Stimulated activated naive CD4-positive, alpha-beta T cell treated with Interleukin-2 at 50 U/mL for 16 hours (primary cell): ENCODE results near the gene KLHDC9.
"Not testable (repeated sequence)": the region's sequence is repeated elsewhere in the genome, so short reads cannot be mapped to it uniquely, and the experiment has no call there.

ENCODE experiments used
- DNase-seq: peaks from one replicate; lab custom pipeline; 2025; lab: John Stamatoyannopoulos, UW

Gene KLHDC9, protein sequence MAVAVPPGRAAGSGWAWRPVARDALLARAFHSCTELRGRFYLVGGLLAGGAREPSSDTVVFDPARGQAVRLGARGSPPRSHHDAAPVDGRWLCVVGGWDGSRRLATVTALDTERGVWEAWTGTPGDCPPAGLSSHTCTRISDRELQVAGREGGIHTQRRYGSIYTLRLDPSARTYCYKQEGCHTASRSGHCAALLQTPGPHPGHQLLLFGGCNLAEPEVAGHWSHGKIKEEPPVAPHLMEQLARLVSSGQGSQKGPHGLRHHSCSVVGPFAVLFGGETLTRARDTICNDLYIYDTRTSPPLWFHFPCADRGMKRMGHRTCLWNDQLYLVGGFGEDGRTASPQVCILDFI

DNA sequence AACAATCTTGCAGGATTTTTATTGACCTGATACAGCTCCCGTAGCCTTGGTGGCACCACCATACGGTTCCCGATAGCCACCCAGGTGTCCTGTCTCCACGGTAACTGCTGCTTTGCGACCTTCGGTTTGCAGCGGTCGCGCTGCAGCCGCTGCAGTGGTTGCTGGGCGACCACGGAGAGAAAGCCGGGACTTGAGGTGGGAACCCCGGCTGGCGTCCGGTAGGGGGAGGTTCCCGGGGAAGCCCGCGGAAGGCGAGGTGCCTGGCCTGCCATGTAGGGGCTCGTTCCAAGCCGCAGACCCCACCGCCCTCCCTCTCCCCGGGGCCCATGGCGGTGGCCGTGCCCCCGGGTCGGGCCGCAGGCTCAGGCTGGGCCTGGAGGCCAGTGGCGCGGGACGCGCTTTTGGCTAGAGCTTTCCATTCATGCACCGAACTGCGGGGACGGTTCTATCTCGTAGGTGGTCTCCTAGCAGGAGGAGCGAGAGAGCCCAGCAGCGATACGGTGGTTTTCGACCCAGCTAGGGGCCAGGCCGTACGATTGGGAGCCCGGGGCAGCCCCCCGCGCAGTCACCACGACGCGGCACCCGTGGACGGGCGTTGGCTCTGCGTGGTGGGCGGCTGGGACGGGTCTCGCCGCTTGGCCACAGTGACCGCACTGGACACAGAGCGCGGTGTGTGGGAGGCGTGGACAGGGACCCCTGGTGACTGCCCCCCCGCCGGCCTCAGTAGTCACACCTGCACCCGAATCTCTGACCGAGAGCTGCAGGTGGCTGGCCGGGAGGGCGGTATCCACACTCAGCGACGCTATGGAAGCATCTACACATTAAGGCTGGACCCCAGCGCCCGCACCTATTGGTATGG lies at the start of gene KLHDC9:
KLHDC9 (plus strand) TSS at position 152 of the 859 bp plus-strand sequence; CDS start at position 327, 175 bp downstream.
- DNase-seq: peak; percentile 59

DNA sequence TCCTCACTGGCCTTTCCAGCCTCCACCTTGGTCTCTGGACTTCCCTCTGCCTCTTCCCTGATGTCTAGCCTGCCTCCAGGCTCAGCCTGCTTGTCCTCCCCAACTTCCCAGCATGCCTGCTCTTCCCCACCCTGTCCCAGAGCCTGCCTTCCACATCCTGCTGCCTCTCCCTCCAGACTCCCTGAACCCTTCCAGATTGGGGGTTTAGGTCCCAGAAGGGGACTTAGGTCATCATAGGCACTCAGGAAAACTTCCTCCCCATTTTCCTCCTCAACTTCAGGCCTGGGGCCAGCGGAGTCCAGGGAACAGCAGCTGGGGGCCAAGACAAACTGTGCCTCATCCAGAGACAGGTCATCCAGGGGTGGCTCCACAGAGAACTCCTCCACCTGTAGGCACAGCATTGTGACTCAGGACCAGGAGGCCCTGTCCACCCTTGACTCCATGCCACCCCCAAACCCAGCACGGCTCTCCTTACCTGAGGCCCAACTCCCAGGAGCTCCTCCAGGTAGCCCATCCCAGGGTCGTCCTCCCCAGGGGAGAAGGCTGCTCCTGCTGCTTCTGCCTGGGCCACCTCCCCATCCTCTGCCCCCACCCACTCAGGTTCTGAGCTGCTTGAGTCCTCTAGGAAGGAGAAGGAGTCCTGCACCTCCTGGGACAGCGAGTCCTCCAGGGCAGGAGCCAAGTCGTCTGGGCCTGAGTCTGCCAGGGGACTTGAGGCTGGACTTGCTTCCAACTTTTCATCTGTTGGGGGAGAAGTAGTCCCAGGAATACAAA lies 49.0 kb upstream of the KLHDC9 start:
- DNase-seq: no peak

GRCh38 chr1:161051219-161051618 lies 46.9 kb upstream of the KLHDC9 start:
- no peak for DNase-seq

- no peak for DNase-seq
These were observed 45.3 kb upstream of the KLHDC9 start for GRCh38 chr1:161052899-161053298.

- DNase-seq: no peak
These were observed 43.9 kb upstream of the KLHDC9 start for GRCh38 chr1:161054232-161054631.

DNA sequence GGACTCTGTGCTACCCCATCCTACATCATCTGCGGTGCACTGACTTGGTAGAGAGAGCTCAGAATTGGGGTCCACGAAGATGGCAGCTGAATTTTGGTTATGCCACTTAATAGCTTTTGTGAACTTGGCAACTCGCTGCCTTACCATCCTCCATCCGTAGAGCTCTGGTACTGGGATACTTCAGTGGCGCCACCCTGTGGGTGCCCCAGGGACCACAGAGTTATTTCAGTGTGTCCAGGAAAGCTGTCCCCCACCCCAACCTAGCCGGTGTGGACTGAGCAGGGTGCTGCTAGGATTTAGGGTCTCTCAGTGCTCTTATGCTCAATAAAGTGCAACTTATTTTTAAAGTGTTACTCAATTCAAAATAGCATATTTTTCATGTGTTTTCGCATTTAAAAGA lies 43.4 kb upstream of the KLHDC9 start:
- DNase-seq: no peak

- DNase-seq: no peak
These were observed 38.9 kb upstream of the KLHDC9 start for GRCh38 chr1:161059293-161059692.

GRCh38 chr1:161061419-161061818 lies 36.7 kb upstream of the KLHDC9 start:
- no peak for DNase-seq

GRCh38 chr1:161063936-161064335 lies 34.2 kb upstream of the KLHDC9 start:
- DNase-seq: not testable (repeated sequence)

DNA sequence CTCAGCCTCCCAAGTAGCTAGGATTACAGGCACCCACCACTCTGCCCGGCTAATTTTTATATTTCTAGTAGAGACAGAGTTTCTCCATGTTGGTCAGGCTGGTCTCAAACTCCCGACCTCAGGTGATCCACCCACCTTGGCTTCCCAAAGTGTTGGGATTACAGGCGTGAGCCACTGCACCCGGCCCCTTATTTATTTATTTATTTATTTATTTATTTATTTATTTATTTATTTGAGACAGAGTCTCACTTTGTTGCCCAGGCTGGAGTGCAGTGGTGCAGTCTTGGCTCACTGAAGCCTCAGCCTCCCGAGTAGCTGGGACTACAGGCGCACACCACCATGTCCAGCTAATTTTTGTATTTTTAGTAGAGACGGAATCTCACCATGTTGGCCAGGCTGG lies 32.5 kb upstream of the KLHDC9 start:
- DNase-seq: not testable (repeated sequence)

DNA sequence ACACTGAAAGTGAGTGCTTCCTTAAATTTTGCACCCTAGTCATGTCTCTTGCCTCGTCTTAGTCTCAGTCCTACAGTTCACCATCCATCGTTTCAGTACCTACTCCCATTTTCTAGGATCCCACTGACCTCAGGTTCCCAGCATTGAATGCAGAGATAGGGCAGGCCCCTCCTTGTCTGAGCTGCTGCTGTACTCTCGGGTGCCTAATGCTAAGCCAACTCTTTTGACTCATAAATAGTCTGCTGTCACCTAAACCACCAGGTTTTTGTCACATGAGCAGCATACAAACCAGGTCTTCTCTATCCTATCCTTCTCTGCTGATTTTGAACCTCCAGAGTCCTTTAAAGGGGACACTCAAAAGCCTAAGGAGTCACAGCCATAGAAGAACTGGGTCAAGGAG lies 31.5 kb upstream of the KLHDC9 start:
- DNase-seq: peak; percentile 15

DNA sequence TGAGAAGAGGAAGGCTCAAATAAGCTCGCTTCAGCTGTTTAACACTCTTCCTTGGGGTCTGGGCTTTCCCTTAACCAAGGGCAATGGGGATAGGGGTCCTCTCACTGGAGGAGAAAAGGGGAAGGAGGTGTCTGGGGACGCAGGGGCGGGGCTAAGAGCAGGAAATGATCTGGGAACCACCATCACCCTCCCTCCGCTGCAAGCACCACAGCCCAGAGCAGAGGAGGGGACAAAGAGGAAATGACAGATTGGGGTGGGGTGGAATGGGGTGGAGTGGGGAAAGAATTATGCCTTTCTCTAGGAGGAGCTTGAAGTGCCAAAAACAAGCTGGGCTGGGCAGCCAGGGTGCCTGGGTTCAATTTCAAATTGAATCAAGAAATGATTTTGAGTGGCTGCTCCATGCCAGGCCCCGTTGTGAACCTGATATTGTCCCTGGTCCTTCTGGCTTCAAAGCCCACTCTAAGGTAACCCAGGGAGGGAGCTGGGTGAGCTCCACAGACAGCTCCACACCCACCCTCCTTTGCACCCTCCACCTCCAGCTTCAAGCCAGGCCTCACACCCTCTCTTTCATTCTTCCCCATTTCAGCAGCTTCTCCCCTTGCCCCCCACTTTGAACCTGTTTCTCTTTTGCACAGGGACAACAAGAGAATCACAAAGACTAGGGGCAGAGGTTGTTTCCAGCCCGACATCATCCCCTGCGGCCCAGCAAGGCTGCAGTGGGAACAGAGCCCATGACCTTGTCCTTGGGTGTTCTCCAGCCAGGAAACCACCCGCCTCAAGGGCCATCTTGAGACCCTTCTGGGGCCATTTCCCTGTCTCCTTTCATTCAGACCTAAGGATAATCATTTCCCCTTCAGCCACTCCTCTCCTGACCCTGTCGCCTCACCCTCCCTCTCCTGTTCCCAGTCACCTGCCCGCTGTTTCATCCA lies 29.6 kb upstream of the KLHDC9 start:
- DNase-seq: peak; percentile 74

GRCh38 chr1:161069241-161069640 lies 28.9 kb upstream of the KLHDC9 start:
- DNase-seq: no peak

DNA sequence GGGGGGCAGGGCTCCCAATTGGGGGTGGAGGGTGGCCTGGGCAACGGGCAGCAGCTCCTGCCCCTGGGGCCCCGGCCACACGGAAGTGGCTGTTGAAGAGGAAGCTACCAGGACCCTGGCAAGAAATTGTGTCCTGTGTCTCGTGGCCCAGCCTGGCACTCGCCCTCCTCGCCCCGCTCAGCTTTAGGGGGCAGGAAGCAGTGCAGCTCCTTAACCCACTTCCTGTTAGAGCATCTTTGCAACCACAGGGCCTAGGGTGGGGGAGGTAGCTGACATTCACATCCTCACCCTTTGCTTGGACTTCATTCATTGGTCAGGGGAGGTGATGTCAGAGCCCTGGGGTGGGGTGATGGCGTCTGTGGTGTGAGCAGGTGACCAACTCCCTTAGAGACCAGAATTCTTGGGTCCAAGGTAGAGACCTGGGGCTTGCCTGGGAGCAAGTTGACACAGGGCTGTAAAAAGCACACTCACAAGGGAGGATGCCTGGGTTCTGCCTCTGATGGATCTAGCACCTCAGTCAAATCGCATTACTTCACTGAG lies 28.4 kb upstream of the KLHDC9 start, which contains the start of gene ARHGAP30:
ARHGAP30 (minus strand) TSS at position 161 of the 540 bp plus-strand sequence. CDS start 267 bp downstream, outside the sequence.
- DNase-seq: peak; percentile 79

GRCh38 chr1:161070761-161071160 lies 27.4 kb upstream of the KLHDC9 start:
- DNase-seq: no peak

GRCh38 chr1:161071886-161072371 lies 26.2 kb upstream of the KLHDC9 start:
- DNase-seq: peak; percentile 23

GRCh38 chr1:161072751-161073449 lies 25.3 kb upstream of the KLHDC9 start:
- no peak for DNase-seq

GRCh38 chr1:161073474-161074121 lies 24.6 kb upstream of the KLHDC9 start:
- no peak for DNase-seq

- DNase-seq: no peak
These were observed 23.3 kb upstream of the KLHDC9 start for GRCh38 chr1:161074676-161075368.
